DOHH2 (cell line): ENCODE results near the gene PYDC1.

Experiments
- CTCF ChIP-seq: fragments of 200-600 bp; sonication (generic); IDR thresholded peaks from one replicate; pipeline ENCODE4 v1.5.1; 2014; ENCODE audit warnings: antibody characterized with exemption, mild to moderate bottlenecking, low read depth, low read length; ENCODE audit not compliant: poor library complexity, severe bottlenecking
- EZH2phosphoT487 ChIP-seq: fragments of 200-600 bp; sonication (generic); IDR thresholded peaks from 2 replicates; pipeline ENCODE4 v1.6.1; 2017; ENCODE audit warnings: borderline replicate concordance, mild to moderate bottlenecking, antibody characterized with exemption, low read length, moderate library complexity, mixed read lengths

- TF ChIP-seq CTCF (no peak), EZH2phosphoT487 (no peak)
These were observed 28.2 kb downstream of the PYDC1 start for GRCh38 chr16:31188450-31189411.
